ENCODE data around the gene TNS4. TPM values are rescaled to one million over a fixed set of nuclear protein-coding genes. Genes with fewer than 3 reads are reported as not detected.
A peak's percentile ranks its signal among the peaks of the same experiment; 100 is the strongest.

The TNS4 gene
- total and polyA plus RNA-seq, 9 of the 15 experiments (the other 6 are each of a cell fraction or from before 2014, with no cell fraction given), result 0.04 to 0.73 (median 0.24) TPM; not detected in 1

DNA sequence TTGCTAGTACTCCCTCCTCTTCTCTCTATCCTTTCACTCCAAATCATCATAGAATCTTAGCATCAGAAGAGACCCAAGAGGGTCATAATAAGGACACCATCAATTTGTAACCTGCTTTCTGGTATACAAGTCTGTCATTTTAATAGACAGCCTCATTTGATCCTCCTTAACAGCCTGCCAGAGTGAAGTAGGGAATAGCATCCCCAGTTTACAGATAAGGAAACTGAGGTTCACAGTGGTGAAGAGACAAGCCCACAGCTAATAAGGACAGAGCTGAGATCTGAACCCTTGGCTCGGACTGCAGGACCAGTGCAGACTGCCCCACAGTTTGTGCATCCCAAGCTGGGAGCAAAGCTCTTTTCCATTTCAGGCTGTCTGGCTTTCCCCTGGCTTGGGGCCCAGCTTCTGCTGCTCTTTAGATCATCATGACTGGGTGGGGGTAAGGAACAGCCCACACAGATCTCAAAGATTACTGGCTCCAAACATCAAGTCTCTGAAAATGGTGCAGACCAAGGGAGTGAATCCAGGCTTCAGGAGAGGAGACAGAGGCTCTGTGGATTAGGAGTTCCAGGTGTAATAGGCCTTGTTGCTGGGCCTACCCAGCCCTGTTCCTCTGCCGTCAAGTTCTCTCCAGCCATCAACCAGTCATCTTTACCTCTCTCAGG, 68.4 kb downstream of the TNS4 start (continued):
- no peak for TF ChIP-seq EWSR1 (IDR thresholded peaks at IDR 0.05; ENCODE audit: borderline replicate concordance, low read depth, partially characterized antibody)
- TF ChIP-seq ZFX (CRISPR knock-in tag; IDR thresholded peaks at IDR 0.05), result peak; percentile 34; the same call in 1 of the 2 replicates
- TF ChIP-seq ZNF175 (CRISPR knock-in tag; IDR thresholded peaks at IDR 0.05; ENCODE audit: low read depth), result no peak
- TF ChIP-seq ZNF184 (CRISPR knock-in tag; IDR thresholded peaks at IDR 0.05), result no peak
- TF ChIP-seq ZNF561 (CRISPR knock-in tag; conservative IDR thresholded peaks at IDR 0.05), result no peak
- TF ChIP-seq, protein P1, sequence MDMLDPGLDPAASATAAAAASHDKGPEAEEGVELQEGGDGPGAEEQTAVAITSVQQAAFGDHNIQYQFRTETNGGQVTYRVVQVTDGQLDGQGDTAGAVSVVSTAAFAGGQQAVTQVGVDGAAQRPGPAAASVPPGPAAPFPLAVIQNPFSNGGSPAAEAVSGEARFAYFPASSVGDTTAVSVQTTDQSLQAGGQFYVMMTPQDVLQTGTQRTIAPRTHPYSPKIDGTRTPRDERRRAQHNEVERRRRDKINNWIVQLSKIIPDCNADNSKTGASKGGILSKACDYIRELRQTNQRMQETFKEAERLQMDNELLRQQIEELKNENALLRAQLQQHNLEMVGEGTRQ (CRISPR knock-in tag; IDR thresholded peaks at IDR 0.05), result no peak

- H3K79me2 ChIP-seq (ENCODE audit: control insufficient read depth, insufficient read depth, low read length), result no peaks in the 10 kb centered on the region
- peaks cover 9 to 16% of the 10 kb centered on the region in 2 experiments; a peak in 3 of 5 replicates for H3K4me1 ChIP-seq (replicated peaks in 1 of 2; ENCODE audit: control insufficient read depth in 2 of 2, insufficient read depth in 2 of 2, low read length in 2 of 2)
- H3K27ac ChIP-seq (ENCODE audit: extremely low read depth, low read depth, low read length), result no peak overlapping the region
- peak overlapping the region in 1 of 2 experiments; percentile 17; a peak in 1 of 4 replicates for H3K9ac ChIP-seq (ENCODE audit: insufficient read depth in 1 of 2, low read depth in 2 of 2, low read length in 2 of 2)
- FAIRE-seq (no peak), ATAC-seq (no peak), DNase-seq (ENCODE audit: extremely low read depth in 1 of 4, low spot score in 3 of 4) (no peak)
- ChIA-PET CTCF (ENCODE audit: low intra/inter-chr PET ratio) (no interaction called here), POLR2A (interaction anchor here (0.9 to 2.6 kb wide), 2 partner anchors 14 to 94 kb away, joined by 4 to 11 read pairs; partner anchors contain the start of gene TOP2A)
- H2AFZ ChIP-seq (ENCODE audit: low read depth, low read length), result no peak overlapping the region
- H3K9me1 ChIP-seq (ENCODE audit: control insufficient read depth, insufficient read depth, low read length), result no peaks in the 10 kb centered on the region
- no peaks in the 10 kb centered on the region for H3K36me3 ChIP-seq (ENCODE audit: control insufficient read depth, insufficient read depth, low read length)
- in situ Hi-C loops (cut with MboI) (no loop called here), intact Hi-C loops (cut with micrococcal nuclease) (no loop called here)
- no peak for TF ChIP-seq RUNX1 (IDR thresholded peaks at IDR 0.05; ENCODE audit: low read depth)
- no peak for TF ChIP-seq ZNF134 (CRISPR knock-in tag; conservative IDR thresholded peaks at IDR 0.05)
- TF ChIP-seq PCBP1 (IDR thresholded peaks at IDR 0.05; ENCODE audit: low read depth, low read length, poor library complexity, severe bottlenecking), result no peak
- TF ChIP-seq MEIS2 (IDR thresholded peaks at IDR 0.05; ENCODE audit: partially characterized antibody), result no peak
- TF ChIP-seq TAF1 (IDR thresholded peaks at IDR 0.05; ENCODE audit: control insufficient read depth, extremely low read depth, insufficient read depth, low read length, severe bottlenecking), result no peak
- TF ChIP-seq MYC (IDR thresholded peaks at IDR 0.05; ENCODE audit: low read depth, low read length), result no peak
- TF ChIP-seq MYC (CRISPR knock-in tag; IDR thresholded peaks at IDR 0.05; ENCODE audit: borderline replicate concordance, low read depth), result no peak
- TF ChIP-seq HCFC1 (IDR thresholded peaks at IDR 0.05; ENCODE audit: low read depth, low read length), result no peak
- no peak for TF ChIP-seq ZNF143 (CRISPR knock-in tag; IDR thresholded peaks at IDR 0.05)
- TF ChIP-seq XRCC3 (IDR thresholded peaks at IDR 0.05), result no peak
- TF ChIP-seq, protein P2, sequence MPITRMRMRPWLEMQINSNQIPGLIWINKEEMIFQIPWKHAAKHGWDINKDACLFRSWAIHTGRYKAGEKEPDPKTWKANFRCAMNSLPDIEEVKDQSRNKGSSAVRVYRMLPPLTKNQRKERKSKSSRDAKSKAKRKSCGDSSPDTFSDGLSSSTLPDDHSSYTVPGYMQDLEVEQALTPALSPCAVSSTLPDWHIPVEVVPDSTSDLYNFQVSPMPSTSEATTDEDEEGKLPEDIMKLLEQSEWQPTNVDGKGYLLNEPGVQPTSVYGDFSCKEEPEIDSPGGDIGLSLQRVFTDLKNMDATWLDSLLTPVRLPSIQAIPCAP (CRISPR knock-in tag; IDR thresholded peaks at IDR 0.05; ENCODE audit: borderline replicate concordance), result no peak
- TF ChIP-seq ELF2 (CRISPR knock-in tag; IDR thresholded peaks at IDR 0.05), result no peak
- TF ChIP-seq ZBED1 (IDR thresholded peaks at IDR 0.05), result no peak
- TF ChIP-seq U2AF2 (optimal IDR thresholded peaks at IDR 0.05; ENCODE audit: low read depth, low read length), result no peak
- TF ChIP-seq ZNF239 (CRISPR knock-in tag; IDR thresholded peaks at IDR 0.05), result no peak
- WGBS (ENCODE audit: insufficient coverage, low coverage, missing lambda C conversion rate), result 61% methylated on average over 3 of the region's 3 CpGs
- H3K27me3 ChIP-seq (ENCODE audit: control insufficient read depth in 2 of 2, insufficient read depth in 2 of 2, low read length in 2 of 2), result no peaks in the 10 kb centered on the region
- H4K20me1 ChIP-seq (replicated peaks; ENCODE audit: control insufficient read depth, insufficient read depth, low read length), result no peaks in the 10 kb centered on the region
- H3K4me2 ChIP-seq (ENCODE audit: insufficient read depth, low read length), result no peak overlapping the region
- H3K9me3 ChIP-seq (replicated peaks; ENCODE audit: control insufficient read depth, insufficient read depth, low read depth, low read length), result no peaks in the 10 kb centered on the region
- BruUV-seq (replicated peaks), result no TSS peak
- no peak overlapping the region for H3K4me3 ChIP-seq
These were observed 70.2 kb downstream of the TNS4 start for GRCh38 chr17:40431231-40431602.

Data from K562 (cell line).